ENCODE measurements around the gene CEP164.

DNA sequence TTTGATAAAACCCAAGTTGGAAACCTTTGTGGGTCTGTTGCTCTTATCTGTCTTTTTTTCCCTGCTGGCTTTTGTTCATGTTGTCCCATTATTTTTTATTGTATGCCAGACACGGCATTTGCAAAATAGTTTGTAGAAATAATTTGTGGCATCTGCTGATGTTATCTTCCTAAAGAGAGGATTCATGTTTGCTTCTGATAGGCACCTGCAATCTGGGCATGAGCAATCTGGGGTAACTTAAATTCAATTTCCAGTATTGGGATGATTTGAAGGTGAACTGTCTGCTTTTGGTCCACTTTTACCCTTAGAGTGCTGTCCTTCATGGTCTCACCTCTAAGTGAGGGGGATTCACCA is 126.9 kb downstream of the CEP164 start:
- no peak for TF ChIP-seq POLR2A (IDR thresholded peaks at IDR 0.05; ENCODE audit: low read depth, low read length)
- TF ChIP-seq POLR2AphosphoS5 (IDR thresholded peaks at IDR 0.05; ENCODE audit: low read depth, low read length), result no peak

Measured in GM12891 (cell line).